A549 (cell line): Measurements from ENCODE around the gene TUBGCP6.

Source experiments
- CTCF ChIP-seq: fragments of >200 bp; sonication (Bioruptor Twin); formaldehyde crosslinking; IDR thresholded peaks from 3 replicates; pipeline ENCODE4 v1.5.1; 2016
- EP300 ChIP-seq, 2 experiments: fragments of >200 bp; sonication (Bioruptor Twin); formaldehyde crosslinking; IDR thresholded peaks; 2 replicates in 1 of 2; 3 replicates in 1 of 2; pipeline ENCODE4 v1.6.1; 2016 to 2017
- JUN ChIP-seq, 2 experiments: fragments of >200 bp; sonication (Bioruptor Twin); formaldehyde crosslinking; IDR thresholded peaks; 2 replicates in 1 of 2; 3 replicates in 1 of 2; pipeline ENCODE4 v1.6.1; 2016 to 2017
- KDM1A ChIP-seq: fragments of 200-600 bp; sonication (generic); IDR thresholded peaks from 2 replicates; pipeline ENCODE4 v1.6.1; 2016; ENCODE audit warnings: low read depth, mild to moderate bottlenecking
- MAX ChIP-seq: IDR thresholded peaks from 2 replicates; pipeline ENCODE4 v1.6.1; 2012
- MYC ChIP-seq: IDR thresholded peaks from 2 replicates; pipeline ENCODE4 v1.6.1; 2012; ENCODE audit warnings: mild to moderate bottlenecking, inconsistent platforms, low read length, improper control_type of control experiment, borderline replicate concordance
- NFE2L2 ChIP-seq: fragments of 150-350 bp; conservative IDR thresholded peaks from 2 replicates; pipeline ENCODE4 v1.6.1; 2014; ENCODE audit warnings: low read length
- POLR2A ChIP-seq: IDR thresholded peaks from 2 replicates; pipeline ENCODE4 v1.6.1; 2012; ENCODE audit warnings: mild to moderate bottlenecking, low read length

- TF ChIP-seq POLR2A (no peak), CTCF (no peak), JUN (IDR thresholded peaks at IDR 0.05) (no peak), NFE2L2 (no peak), KDM1A (no peak), MAX (no peak), MYC (no peak), EP300 (IDR thresholded peaks at IDR 0.05) (no peak)
These were observed 23.9 kb upstream of the TUBGCP6 start for GRCh38 chr22:50268655-50269113.
